Neuronal stem cell (in vitro differentiated cells): ENCODE data around the gene DHRS11.

ENCODE experiments used
- DNase-seq: peaks from one replicate; pipeline ENCODE4 v3.0.0-alpha.2; 2013; ENCODE audit warnings: low spot score
- H2AFZ ChIP-seq: one replicate; pipeline ENCODE4 v1.6.1; 2013; ENCODE audit warnings: mild to moderate bottlenecking, low read length, inconsistent platforms
- H2AK5ac ChIP-seq: 2 replicates; pipeline ENCODE4 v1.6.1; 2013; ENCODE audit warnings: low read depth, mild to moderate bottlenecking, inconsistent platforms, low read length, moderate library complexity, mixed read lengths
- H2BK120ac ChIP-seq: 2 replicates; pipeline ENCODE4 v1.6.1; 2013; ENCODE audit warnings: low read depth, mild to moderate bottlenecking, inconsistent platforms, low read length, moderate library complexity, mixed read lengths
- H2BK12ac ChIP-seq: one replicate; pipeline ENCODE4 v1.6.1; 2013; ENCODE audit warnings: low read length, inconsistent platforms
- H2BK15ac ChIP-seq: 2 replicates; pipeline ENCODE4 v1.6.1; 2013; ENCODE audit warnings: mild to moderate bottlenecking, low read length, inconsistent platforms, mixed read lengths
- H2BK5ac ChIP-seq: one replicate; pipeline ENCODE4 v1.6.1; 2013; ENCODE audit warnings: inconsistent platforms, mild to moderate bottlenecking, low read length, moderate library complexity
- H3K14ac ChIP-seq: one replicate; pipeline ENCODE4 v1.6.1; 2013; ENCODE audit warnings: low read length, inconsistent platforms
- H3K18ac ChIP-seq: 2 replicates; pipeline ENCODE4 v1.6.1; 2013; ENCODE audit warnings: low read length, inconsistent platforms
- H3K23ac ChIP-seq: 2 replicates; pipeline ENCODE4 v1.6.1; 2013; ENCODE audit warnings: low read depth, mild to moderate bottlenecking, mixed read lengths, low read length, inconsistent platforms; ENCODE audit not compliant: poor library complexity
- H3K27ac ChIP-seq: replicated peaks from 3 replicates; pipeline ENCODE4 v1.5.1; 2013; ENCODE audit warnings: low read length, inconsistent platforms
- H3K27me3 ChIP-seq, 3 experiments: 2 replicates each; pipeline ENCODE4 v1.6.1; 2013; ENCODE audit warnings: low read length in 3 of 3, mild to moderate bottlenecking in 2 of 3, inconsistent platforms in 1 of 3, low read depth in 1 of 3, mixed read lengths in 1 of 3, moderate library complexity in 1 of 3; ENCODE audit not compliant: control insufficient read depth in 3 of 3, insufficient read depth in 3 of 3
- H3K36me3 ChIP-seq, 2 donors: replicated peaks in 1 of 2; 2 replicates each; pipeline ENCODE4 v1.6.1; 2013; ENCODE audit warnings: low read length in 2 of 2; ENCODE audit not compliant: control insufficient read depth in 2 of 2, insufficient read depth in 2 of 2
- H3K4ac ChIP-seq: 2 replicates; pipeline ENCODE4 v1.6.1; 2013; ENCODE audit warnings: inconsistent platforms, mild to moderate bottlenecking, low read length, moderate library complexity
- H3K4me1 ChIP-seq, 2 donors: 1 replicate in 1 of 2; 2 replicates in 1 of 2; pipeline ENCODE4 v1.6.1; 2013; ENCODE audit warnings: low read length in 2 of 2, low read depth in 1 of 2; ENCODE audit not compliant: control insufficient read depth in 2 of 2, insufficient read depth in 1 of 2
- H3K4me2 ChIP-seq: one replicate; pipeline ENCODE4 v1.6.1; 2013; ENCODE audit warnings: mild to moderate bottlenecking, low read length, inconsistent platforms; ENCODE audit not compliant: insufficient read depth, poor library complexity, severe bottlenecking
- H3K4me3 ChIP-seq, 2 donors: 2 replicates each; pipeline ENCODE4 v1.5.1; 2013; ENCODE audit warnings: low read length in 2 of 2, mild to moderate bottlenecking in 2 of 2, inconsistent platforms in 1 of 2, moderate library complexity in 1 of 2
- H3K79me1 ChIP-seq: one replicate; pipeline ENCODE4 v1.6.1; 2013; ENCODE audit warnings: low read depth, mild to moderate bottlenecking, inconsistent platforms, low read length, moderate library complexity
- H3K9ac ChIP-seq: one replicate; pipeline ENCODE4 v1.6.1; 2013; ENCODE audit warnings: mild to moderate bottlenecking, low read depth, low read length, inconsistent platforms; ENCODE audit not compliant: poor library complexity
- H3K9me3 ChIP-seq, 2 donors: replicated peaks in 1 of 2; 2 replicates each; pipeline versions ENCODE3 to v1.6.1; 2013; ENCODE audit warnings: low read length in 2 of 2, mild to moderate bottlenecking in 2 of 2, inconsistent platforms in 1 of 2, low read depth in 1 of 2, mixed read lengths in 1 of 2, moderate library complexity in 1 of 2; ENCODE audit not compliant: control insufficient read depth in 2 of 2, insufficient read depth in 1 of 2
- H4K8ac ChIP-seq: one replicate; pipeline ENCODE4 v1.6.1; 2013; ENCODE audit warnings: low read depth, mild to moderate bottlenecking, inconsistent platforms, low read length, moderate library complexity
- H4K91ac ChIP-seq: one replicate; pipeline ENCODE4 v1.6.1; 2013; ENCODE audit warnings: low read length, low read depth, mild to moderate bottlenecking, inconsistent platforms; ENCODE audit not compliant: poor library complexity
- WGBS, 2 donors: extraction: QIAGEN DNeasy Blood & Tissue Kit; methylation state at CpG; one replicate each; pipeline ENCODE4 v1.1.7; 2013; ENCODE audit warnings: missing lambda C conversion rate in 2 of 2, mixed read lengths in 1 of 2; ENCODE audit not compliant: insufficient read length in 2 of 2, insufficient replicate concordance in 1 of 2; ENCODE audit errors: extremely low coverage in 2 of 2; 5-methylcytosine and 5-hydroxymethylcytosine counted together

Gene DHRS11

DNA sequence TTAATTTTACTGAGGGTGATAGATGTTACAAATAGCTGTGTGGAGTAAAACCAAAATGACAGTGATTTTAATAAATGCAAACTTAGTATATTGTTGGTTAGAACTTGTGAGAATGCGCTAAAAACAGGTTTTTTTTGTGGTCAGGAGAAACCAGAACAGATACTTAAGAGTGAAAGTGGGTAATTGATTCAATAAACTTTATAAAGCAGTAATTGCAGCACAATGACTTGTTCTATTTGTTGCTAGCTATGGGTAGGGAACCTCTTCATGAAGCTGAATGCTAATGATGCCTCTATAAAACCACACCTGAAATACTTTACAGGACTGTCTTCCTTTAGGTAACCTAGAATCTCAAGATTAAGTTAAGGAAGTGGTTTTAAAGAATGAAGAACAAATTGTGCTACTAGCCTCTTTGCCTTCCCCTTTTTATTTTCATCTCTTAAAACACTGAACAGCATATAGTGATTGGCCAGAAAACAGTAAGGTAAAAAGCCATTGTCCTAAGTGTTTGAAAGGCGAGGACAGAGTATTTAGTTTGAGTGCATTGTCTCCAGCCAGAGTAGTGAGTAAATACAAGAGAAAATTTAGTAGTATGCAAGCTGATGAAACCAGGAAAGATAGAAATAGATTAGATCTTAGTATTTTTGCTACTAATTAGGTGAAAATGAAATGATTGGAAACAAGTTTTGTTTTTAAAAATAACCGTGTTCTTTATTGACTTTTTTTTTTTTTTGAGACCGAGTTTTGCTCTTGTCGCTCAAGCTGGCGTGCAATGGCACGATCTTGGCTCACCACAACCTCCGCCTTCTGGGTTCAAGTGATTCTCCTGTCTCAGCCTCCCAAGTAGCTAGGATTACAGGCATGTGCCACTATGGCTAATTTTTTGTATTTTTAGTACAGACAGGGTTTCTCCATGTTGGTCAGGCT is 40.9 kb upstream of the DHRS11 start:
- Histone ChIP-seq H3K9ac (no peak overlapping the region), H3K4me2 (no peak overlapping the region), H2BK120ac (no peak overlapping the region), H3K27ac (no peak overlapping the region), H3K4ac (no peak overlapping the region), H3K9me3 (no peaks in the 10 kb centered on the region), H2AK5ac (no peak overlapping the region), H3K14ac (no peak overlapping the region), H3K4me3 (no peak overlapping the region), H3K36me3 (peaks cover 2 to 52% of the 10 kb centered on the region in 2 donors), H3K4me1 (peaks cover 2 to 6% of the 10 kb centered on the region in 2 donors), H4K8ac (no peak overlapping the region), H3K79me1 (peaks cover 2% of the 10 kb centered on the region), H3K23ac (no peak overlapping the region), H4K91ac (no peak overlapping the region), H3K18ac (no peak overlapping the region), H2BK5ac (no peak overlapping the region), H2BK15ac (no peak overlapping the region), H2AFZ (no peak overlapping the region), H2BK12ac (no peak overlapping the region), H3K27me3 (no peaks in the 10 kb centered on the region)
- DNase-seq, result no peak
- no CpG with 5 or more reads among the region's 8 CpGs for WGBS, 2 donors

DNA sequence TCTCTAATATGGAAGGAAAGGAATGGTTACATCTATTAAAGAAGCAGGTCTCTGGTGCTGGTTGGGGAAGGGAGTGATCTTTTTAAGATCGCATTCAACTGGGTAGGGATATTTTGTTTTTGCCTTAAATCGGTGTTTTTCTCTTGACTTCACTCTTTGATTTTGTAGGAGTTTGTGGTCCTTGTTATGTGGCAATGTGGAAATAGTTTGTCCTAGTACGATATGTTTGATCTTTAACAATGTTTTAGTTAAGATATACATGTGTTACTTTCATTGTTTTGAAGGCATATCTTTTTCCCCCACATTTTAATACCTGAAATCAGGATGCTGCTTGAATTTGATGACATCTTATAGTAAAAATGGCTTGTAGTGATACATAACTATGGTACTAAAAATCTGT is 38.2 kb upstream of the DHRS11 start:
- no CpG with 5 or more reads among the region's 3 CpGs for WGBS, 2 donors
- H2BK5ac ChIP-seq, result no peak overlapping the region
- H3K9me3 ChIP-seq, result no peaks in the 10 kb centered on the region
- no peak overlapping the region for H3K4ac ChIP-seq
- peaks cover 2% of the 10 kb centered on the region for H3K79me1 ChIP-seq
- H3K36me3 ChIP-seq, result peaks cover 11 to 65% of the 10 kb centered on the region in 2 donors
- no peak overlapping the region for H2BK15ac ChIP-seq
- no peak overlapping the region for H2BK120ac ChIP-seq
- no peak overlapping the region for H3K23ac ChIP-seq
- DNase-seq, result no peak
- H3K4me1 ChIP-seq, result no peaks in the 10 kb centered on the region
- no peak overlapping the region for H4K91ac ChIP-seq
- no peak overlapping the region for H2AFZ ChIP-seq
- no peak overlapping the region for H4K8ac ChIP-seq
- H3K9ac ChIP-seq, result no peak overlapping the region
- H3K18ac ChIP-seq, result no peak overlapping the region
- no peak overlapping the region for H2AK5ac ChIP-seq
- H3K4me3 ChIP-seq, result no peak overlapping the region
- no peak overlapping the region for H3K14ac ChIP-seq
- no peak overlapping the region for H3K4me2 ChIP-seq
- no peaks in the 10 kb centered on the region for H3K27me3 ChIP-seq
- H2BK12ac ChIP-seq, result no peak overlapping the region
- no peak overlapping the region for H3K27ac ChIP-seq

DNA sequence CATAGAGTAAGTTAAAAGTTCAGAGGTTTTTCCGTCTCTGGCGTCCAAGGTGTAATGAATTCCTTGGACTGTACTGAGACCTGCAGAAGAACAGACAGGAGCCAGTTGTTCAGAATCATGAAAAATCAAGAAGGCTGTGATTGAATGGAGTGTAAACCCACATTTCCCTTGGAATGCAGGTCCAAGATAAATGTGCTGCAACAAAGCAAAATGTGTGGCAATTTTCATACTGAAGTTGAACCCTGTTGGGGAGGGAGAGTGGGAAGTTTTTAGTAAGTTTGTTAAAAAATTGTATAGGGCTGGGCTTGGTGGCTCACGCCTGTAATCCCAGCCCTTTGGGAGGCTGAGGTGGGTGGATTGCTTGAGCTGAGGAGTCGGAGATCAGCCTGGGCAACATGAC is 25.6 kb upstream of the DHRS11 start:
- no peak overlapping the region for H3K18ac ChIP-seq
- H3K4me3 ChIP-seq, result no peak overlapping the region
- no CpG with 5 or more reads among the region's 4 CpGs for WGBS, 2 donors
- no peak overlapping the region for H4K8ac ChIP-seq
- no peak overlapping the region for H2BK5ac ChIP-seq
- no peaks in the 10 kb centered on the region for H3K27me3 ChIP-seq
- H2BK12ac ChIP-seq, result no peak overlapping the region
- DNase-seq, result no peak
- no peak overlapping the region for H2BK15ac ChIP-seq
- no peak overlapping the region for H2AK5ac ChIP-seq
- no peak overlapping the region for H2AFZ ChIP-seq
- no peak overlapping the region for H3K4me2 ChIP-seq
- no peak overlapping the region for H3K27ac ChIP-seq
- H3K9me3 ChIP-seq, result no peaks in the 10 kb centered on the region
- peaks cover 17 to 89% of the 10 kb centered on the region in 2 donors for H3K36me3 ChIP-seq
- H3K4me1 ChIP-seq, result no peaks in the 10 kb centered on the region
- H3K4ac ChIP-seq, result no peak overlapping the region
- H2BK120ac ChIP-seq, result no peak overlapping the region
- H3K23ac ChIP-seq, result no peak overlapping the region
- H3K14ac ChIP-seq, result no peak overlapping the region
- H4K91ac ChIP-seq, result no peak overlapping the region
- H3K9ac ChIP-seq, result no peak overlapping the region
- H3K79me1 ChIP-seq, result no peaks in the 10 kb centered on the region

DNA sequence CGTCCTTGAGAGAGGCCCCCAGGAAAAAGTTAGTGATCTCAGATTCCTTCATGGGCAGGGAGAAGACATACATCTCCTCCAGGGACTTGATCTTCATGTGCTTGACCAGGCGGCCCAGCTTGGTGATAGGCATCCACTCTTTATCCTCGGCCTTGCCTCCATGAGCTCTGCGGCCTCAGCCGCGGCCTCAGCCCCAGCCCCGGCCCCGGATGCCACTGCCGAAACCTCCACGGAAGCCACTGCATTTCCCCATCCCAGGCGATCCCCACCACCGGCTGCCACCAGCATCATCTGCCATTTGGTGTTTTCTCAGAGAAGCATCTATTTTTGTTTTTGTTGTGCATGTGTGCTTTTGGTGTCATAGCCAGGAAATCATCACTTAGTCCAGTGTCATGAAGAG is 16.7 kb upstream of the DHRS11 start:
- Histone ChIP-seq H3K9ac (no peak overlapping the region), H3K4me1 (no peaks in the 10 kb centered on the region), H3K36me3 (peaks cover 17 to 84% of the 10 kb centered on the region in 2 donors), H3K18ac (no peak overlapping the region), H3K4ac (no peak overlapping the region), H2BK120ac (no peak overlapping the region), H4K8ac (no peak overlapping the region), H2AFZ (no peak overlapping the region), H3K27me3 (no peaks in the 10 kb centered on the region), H4K91ac (no peak overlapping the region), H3K4me3 (peak overlapping the region in 1 of 2 donors; percentile 50), H3K9me3 (peaks cover 0 to 3% of the 10 kb centered on the region in 2 donors), H3K27ac (no peak overlapping the region), H3K14ac (no peak overlapping the region), H3K4me2 (no peak overlapping the region), H2BK5ac (no peak overlapping the region), H2AK5ac (no peak overlapping the region), H3K79me1 (peaks cover 8% of the 10 kb centered on the region), H2BK12ac (no peak overlapping the region), H2BK15ac (no peak overlapping the region), H3K23ac (no peak overlapping the region)
- DNase-seq, result no peak
- no CpG with 5 or more reads among the region's 12 CpGs for WGBS, 2 donors
